HL-60 (cell line): ENCODE results near the gene ANKRD63.

Source experiments
- DNase-seq, 2 experiments: peaks; one replicate each; pipeline ENCODE4 v3.0.0-alpha.2; 2010 to 2020; ENCODE audit warnings: low read depth in 1 of 2, low spot score in 1 of 2
- H3K27ac ChIP-seq: fragments of 250-450 bp; sonication (Bioruptor Pico); replicated peaks from 2 replicates; pipeline ENCODE4 v1.5.1; 2020; ENCODE audit warnings: mild to moderate bottlenecking, moderate library complexity
- H3K27me3 ChIP-seq: fragments of 250-450 bp; sonication (Bioruptor Pico); 2 replicates; pipeline ENCODE4 v1.5.1; 2021; ENCODE audit warnings: mild to moderate bottlenecking, moderate library complexity; ENCODE audit not compliant: insufficient read depth, poor library complexity, severe bottlenecking
- H3K4me3 ChIP-seq: replicated peaks from 2 replicates; pipeline ENCODE4 v1.5.1; 2011; ENCODE audit warnings: mild to moderate bottlenecking, control low read depth, low read length; ENCODE audit not compliant: insufficient read depth
- CTCF ChIP-seq: IDR thresholded peaks from one replicate; pipeline ENCODE4 v1.5.1; 2011; ENCODE audit warnings: low read length, control low read depth, inconsistent platforms; ENCODE audit not compliant: insufficient read depth
- GABPA ChIP-seq: IDR thresholded peaks from 2 replicates; pipeline ENCODE4 v1.6.1; 2012; ENCODE audit warnings: low read depth
- POLR2AphosphoS5 ChIP-seq: IDR thresholded peaks from 2 replicates; pipeline ENCODE4 v1.6.1; 2012; ENCODE audit warnings: low read depth
- SPI1 ChIP-seq: IDR thresholded peaks from 2 replicates; pipeline ENCODE4 v1.6.1; 2012; ENCODE audit warnings: low read depth, mild to moderate bottlenecking, borderline replicate concordance
- TF ChIP-seq, protein P1 (sequence below): IDR thresholded peaks from 2 replicates; pipeline ENCODE4 v1.6.1; 2012; ENCODE audit warnings: low read depth; ENCODE audit not compliant: insufficient replicate concordance

The ANKRD63 gene

GRCh38 chr15:40253167-40253790 is 29.6 kb downstream of the ANKRD63 start:
- no peak for DNase-seq

GRCh38 chr15:40252438-40253166 is 30.3 kb downstream of the ANKRD63 start:
- peak overlapping the region; percentile 30 for H3K4me3 ChIP-seq
- no peak overlapping the region for H3K27ac ChIP-seq
- no peak for DNase-seq
- peaks cover 9% of the 10 kb centered on the region for H3K27me3 ChIP-seq
- TF ChIP-seq CTCF (no peak), POLR2AphosphoS5 (no peak), SPI1 (no peak), GABPA (no peak)
- TF ChIP-seq, protein P1, sequence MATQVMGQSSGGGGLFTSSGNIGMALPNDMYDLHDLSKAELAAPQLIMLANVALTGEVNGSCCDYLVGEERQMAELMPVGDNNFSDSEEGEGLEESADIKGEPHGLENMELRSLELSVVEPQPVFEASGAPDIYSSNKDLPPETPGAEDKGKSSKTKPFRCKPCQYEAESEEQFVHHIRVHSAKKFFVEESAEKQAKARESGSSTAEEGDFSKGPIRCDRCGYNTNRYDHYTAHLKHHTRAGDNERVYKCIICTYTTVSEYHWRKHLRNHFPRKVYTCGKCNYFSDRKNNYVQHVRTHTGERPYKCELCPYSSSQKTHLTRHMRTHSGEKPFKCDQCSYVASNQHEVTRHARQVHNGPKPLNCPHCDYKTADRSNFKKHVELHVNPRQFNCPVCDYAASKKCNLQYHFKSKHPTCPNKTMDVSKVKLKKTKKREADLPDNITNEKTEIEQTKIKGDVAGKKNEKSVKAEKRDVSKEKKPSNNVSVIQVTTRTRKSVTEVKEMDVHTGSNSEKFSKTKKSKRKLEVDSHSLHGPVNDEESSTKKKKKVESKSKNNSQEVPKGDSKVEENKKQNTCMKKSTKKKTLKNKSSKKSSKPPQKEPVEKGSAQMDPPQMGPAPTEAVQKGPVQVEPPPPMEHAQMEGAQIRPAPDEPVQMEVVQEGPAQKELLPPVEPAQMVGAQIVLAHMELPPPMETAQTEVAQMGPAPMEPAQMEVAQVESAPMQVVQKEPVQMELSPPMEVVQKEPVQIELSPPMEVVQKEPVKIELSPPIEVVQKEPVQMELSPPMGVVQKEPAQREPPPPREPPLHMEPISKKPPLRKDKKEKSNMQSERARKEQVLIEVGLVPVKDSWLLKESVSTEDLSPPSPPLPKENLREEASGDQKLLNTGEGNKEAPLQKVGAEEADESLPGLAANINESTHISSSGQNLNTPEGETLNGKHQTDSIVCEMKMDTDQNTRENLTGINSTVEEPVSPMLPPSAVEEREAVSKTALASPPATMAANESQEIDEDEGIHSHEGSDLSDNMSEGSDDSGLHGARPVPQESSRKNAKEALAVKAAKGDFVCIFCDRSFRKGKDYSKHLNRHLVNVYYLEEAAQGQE, result no peak

More at GRCh38 chr15:40253167-40253790, 29.6 kb downstream of the ANKRD63 start:
- Histone ChIP-seq H3K27ac (no peak overlapping the region), H3K4me3 (peak overlapping the region; percentile 30), H3K27me3 (peaks cover 9% of the 10 kb centered on the region)
- TF ChIP-seq SPI1, result no peak
- no peak for TF ChIP-seq GABPA
- no peak for TF ChIP-seq CTCF
- TF ChIP-seq, protein P1, result no peak
- TF ChIP-seq POLR2AphosphoS5, result no peak

DNA sequence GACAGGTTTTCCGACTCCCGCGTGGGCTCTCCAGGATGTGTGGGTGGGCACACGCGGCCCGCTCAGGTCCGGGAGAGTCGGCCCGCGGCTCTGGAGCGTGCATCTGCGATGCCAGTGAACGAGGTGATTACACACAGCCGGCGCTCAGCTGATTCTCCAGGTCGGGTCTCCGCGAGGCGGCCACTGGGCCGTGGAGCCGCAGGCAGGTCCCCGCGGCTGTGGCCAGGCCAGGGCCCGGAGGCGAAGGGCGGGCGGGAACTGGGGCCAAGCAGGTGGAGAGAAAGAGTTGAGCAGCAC is 30.8 kb downstream of the ANKRD63 start:
- H3K4me3 ChIP-seq, result no peak overlapping the region
- no peak for DNase-seq

More for the DNA sequence above, 30.8 kb downstream of the ANKRD63 start:
- no peak overlapping the region for H3K27ac ChIP-seq
- TF ChIP-seq, protein P1, result no peak
- TF ChIP-seq CTCF (no peak), SPI1 (no peak), POLR2AphosphoS5 (no peak), GABPA (no peak)
- H3K27me3 ChIP-seq, result peaks cover 9% of the 10 kb centered on the region
